22Rv1 (cell line): ENCODE measurements around the gene RIF1.

Source experiments
- H3K27ac ChIP-seq: fragments of 450-650 bp; 2 replicates; pipeline ENCODE4 v1.5.1; 2017
- ZFX ChIP-seq: fragments of 450-650 bp; IDR thresholded peaks from 2 replicates; pipeline ENCODE4 v1.6.1; 2017; ENCODE audit warnings: antibody characterized with exemption, borderline replicate concordance
- TF ChIP-seq, protein P1 (sequence below): fragments of 450-650 bp; IDR thresholded peaks from 2 replicates; pipeline ENCODE4 v1.5.1; 2017; ENCODE audit warnings: mild to moderate bottlenecking

Gene RIF1, protein sequence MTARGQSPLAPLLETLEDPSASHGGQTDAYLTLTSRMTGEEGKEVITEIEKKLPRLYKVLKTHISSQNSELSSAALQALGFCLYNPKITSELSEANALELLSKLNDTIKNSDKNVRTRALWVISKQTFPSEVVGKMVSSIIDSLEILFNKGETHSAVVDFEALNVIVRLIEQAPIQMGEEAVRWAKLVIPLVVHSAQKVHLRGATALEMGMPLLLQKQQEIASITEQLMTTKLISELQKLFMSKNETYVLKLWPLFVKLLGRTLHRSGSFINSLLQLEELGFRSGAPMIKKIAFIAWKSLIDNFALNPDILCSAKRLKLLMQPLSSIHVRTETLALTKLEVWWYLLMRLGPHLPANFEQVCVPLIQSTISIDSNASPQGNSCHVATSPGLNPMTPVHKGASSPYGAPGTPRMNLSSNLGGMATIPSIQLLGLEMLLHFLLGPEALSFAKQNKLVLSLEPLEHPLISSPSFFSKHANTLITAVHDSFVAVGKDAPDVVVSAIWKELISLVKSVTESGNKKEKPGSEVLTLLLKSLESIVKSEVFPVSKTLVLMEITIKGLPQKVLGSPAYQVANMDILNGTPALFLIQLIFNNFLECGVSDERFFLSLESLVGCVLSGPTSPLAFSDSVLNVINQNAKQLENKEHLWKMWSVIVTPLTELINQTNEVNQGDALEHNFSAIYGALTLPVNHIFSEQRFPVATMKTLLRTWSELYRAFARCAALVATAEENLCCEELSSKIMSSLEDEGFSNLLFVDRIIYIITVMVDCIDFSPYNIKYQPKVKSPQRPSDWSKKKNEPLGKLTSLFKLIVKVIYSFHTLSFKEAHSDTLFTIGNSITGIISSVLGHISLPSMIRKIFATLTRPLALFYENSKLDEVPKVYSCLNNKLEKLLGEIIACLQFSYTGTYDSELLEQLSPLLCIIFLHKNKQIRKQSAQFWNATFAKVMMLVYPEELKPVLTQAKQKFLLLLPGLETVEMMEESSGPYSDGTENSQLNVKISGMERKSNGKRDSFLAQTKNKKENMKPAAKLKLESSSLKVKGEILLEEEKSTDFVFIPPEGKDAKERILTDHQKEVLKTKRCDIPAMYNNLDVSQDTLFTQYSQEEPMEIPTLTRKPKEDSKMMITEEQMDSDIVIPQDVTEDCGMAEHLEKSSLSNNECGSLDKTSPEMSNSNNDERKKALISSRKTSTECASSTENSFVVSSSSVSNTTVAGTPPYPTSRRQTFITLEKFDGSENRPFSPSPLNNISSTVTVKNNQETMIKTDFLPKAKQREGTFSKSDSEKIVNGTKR (N-terminal part only)

DNA sequence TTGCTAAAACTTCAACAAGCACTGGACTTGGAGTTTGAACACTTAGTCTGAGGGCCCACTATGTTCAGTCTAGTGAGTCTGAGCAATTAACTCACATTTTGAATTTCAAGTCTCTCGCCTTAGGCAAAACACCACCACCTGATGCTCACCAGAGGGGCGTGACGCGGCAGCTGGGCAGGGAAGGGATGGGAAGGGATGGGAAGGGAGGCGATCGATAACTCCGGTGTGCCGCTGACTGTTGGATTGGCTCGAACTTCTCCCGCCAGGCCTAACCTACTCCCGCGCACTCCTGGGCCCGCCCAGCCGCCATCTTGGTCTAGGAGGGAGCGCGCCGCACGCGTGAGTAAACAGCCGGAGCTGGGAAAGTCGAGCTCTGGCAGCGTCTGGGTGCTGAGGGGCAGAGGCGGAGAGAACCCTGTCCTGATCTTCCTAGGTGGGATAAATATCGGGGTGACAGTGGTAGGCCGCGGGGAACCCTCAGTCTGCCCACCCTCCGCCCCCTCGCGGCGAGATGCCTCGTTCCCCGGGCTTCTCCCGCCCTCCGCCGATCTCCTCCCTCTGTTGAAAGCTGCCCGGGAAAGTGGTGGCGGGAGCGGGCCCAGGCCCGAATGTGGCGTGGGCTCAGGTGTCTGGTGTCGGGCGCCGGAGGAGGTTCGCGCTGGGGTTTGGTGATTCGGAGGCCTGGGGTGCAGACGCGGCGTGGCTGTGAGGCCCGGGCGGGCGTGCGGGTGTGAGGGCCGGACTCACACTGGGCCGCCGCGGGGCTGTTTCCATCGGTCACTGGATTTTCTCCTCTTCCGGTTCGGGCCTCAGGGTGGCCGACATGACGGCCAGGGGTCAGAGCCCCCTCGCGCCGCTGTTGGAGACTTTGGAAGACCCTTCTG, at the start of gene RIF1:
Gene RIF1, plus strand, starts transcription at position 302 of the 884 bp plus-strand sequence. Its CDS starts 522 bp downstream, at position 824.
- peak within 1 kb of the TSS; percentile 69 for H3K27ac ChIP-seq
- TF ChIP-seq, protein P1, sequence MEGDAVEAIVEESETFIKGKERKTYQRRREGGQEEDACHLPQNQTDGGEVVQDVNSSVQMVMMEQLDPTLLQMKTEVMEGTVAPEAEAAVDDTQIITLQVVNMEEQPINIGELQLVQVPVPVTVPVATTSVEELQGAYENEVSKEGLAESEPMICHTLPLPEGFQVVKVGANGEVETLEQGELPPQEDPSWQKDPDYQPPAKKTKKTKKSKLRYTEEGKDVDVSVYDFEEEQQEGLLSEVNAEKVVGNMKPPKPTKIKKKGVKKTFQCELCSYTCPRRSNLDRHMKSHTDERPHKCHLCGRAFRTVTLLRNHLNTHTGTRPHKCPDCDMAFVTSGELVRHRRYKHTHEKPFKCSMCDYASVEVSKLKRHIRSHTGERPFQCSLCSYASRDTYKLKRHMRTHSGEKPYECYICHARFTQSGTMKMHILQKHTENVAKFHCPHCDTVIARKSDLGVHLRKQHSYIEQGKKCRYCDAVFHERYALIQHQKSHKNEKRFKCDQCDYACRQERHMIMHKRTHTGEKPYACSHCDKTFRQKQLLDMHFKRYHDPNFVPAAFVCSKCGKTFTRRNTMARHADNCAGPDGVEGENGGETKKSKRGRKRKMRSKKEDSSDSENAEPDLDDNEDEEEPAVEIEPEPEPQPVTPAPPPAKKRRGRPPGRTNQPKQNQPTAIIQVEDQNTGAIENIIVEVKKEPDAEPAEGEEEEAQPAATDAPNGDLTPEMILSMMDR = peak; percentile 48
- TF ChIP-seq ZFX = no peak

DNA sequence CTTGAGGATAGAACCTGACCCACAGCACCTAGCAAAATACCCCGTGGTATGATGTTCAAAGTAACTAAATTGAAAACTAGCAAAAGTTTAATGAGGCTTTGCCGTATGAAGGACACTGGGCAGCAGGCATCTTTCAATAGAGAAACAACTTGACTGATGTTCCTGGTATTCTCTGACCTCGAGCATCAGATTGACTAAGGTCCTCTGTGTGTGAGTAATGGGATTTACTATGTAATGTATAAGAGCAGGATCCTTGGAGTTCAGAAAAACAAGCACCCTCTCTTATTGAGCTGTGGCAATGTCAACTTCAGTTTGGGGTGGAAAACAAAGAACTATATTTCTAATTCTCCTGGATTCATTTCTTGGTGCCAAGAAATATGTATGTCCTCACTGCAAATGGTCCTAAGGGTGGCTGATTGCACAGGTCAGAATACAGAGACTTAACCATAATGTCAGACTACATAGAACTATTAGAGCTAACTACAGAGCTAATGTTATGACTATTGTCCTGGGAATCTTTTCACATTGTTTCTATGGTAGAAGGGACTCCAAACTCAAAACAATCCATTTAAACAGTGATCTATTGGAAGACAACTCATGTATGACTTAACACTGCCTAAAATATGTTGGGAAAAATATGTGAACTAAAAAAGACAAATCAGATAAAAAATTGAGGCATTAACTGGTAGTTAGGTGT, 47.9 kb upstream of the RIF1 start:
- no peak overlapping the region for H3K27ac ChIP-seq
- no peak for TF ChIP-seq ZFX
- TF ChIP-seq, protein P1 = no peak

DNA sequence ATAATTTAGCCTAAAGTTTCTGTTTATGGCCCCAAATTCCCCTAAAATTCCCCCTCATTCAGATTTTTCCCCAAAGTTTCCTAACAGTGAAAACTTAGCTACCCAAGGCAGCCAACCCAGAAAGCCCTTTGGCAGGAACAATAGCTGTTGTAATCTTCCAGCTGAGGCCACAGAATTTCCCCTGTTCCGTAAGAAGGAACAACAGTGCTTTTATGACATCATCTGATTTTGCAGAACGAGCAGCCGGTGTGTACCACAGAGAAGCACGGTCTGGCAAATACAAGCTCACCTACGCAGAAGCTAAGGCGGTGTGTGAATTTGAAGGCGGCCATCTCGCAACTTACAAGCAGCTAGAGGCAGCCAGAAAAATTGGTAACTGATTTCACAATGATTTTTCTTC, 46.0 kb upstream of the RIF1 start:
- no peak for TF ChIP-seq ZFX
- TF ChIP-seq, protein P1 = no peak
- H3K27ac ChIP-seq = no peak overlapping the region

DNA sequence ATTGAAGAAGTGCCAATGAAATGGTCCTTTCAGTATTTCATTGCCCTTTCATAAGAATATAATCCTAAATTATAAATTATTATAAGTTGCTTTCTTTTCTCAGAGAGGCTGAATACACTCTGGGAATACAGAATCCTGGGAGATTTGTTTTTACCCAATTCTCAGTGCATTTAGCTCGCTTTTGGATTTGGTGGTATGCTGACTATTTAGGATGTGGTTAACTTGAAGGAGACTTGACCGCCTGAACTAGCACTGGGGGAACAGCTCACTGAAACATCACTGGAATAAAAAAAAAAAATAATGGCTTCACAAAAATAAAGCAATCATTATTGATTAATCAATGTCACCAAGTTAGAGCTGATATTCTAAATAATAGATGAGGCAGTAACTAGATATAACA, 42.1 kb upstream of the RIF1 start:
- TF ChIP-seq, protein P1 = no peak
- TF ChIP-seq ZFX = no peak

DNA sequence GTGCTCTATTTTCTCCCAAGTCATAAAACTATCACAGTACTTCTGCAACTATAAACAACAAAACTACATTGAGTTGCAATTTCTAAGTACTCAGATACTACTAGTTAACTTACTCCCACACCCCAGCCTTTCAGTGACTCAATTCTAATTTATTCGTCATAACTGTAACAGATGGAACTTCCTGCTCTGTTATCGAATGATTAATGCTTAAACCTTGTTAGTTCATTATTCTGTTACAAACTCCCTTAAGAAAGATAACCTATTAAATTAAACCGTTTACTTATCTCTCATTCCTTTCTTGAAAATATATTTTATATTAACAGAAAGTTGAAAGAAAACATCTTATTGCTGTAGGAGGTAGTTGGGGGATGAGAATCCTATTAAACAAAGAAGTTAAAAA, 35.3 kb upstream of the RIF1 start:
- TF ChIP-seq ZFX = no peak
- TF ChIP-seq, protein P1 = no peak
- H3K27ac ChIP-seq = no peak overlapping the region

More for the DNA sequence above, 42.1 kb upstream of the RIF1 start:
- H3K27ac ChIP-seq = no peak overlapping the region

DNA sequence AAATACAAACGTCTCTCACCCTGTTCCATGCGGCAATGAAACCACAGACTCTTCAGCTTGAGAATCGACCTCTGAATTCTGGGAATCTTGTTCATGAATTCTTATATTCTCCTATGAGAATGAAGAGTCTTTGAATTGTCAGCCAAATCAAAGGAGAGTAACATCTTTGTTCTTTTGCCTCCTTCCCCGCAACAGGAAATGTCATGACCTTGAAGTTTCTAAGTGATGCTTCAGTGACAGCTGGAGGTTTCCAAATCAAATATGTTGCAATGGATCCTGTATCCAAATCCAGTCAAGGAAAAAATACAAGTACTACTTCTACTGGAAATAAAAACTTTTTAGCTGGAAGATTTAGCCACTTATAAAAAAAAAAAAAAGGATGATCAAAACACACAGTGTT, 30.5 kb upstream of the RIF1 start:
- no peak overlapping the region for H3K27ac ChIP-seq
- TF ChIP-seq, protein P1 = no peak
- TF ChIP-seq ZFX = no peak
